Pulmonary artery endothelial cell (primary cell): ENCODE data around the gene FCRL6. TPM values are rescaled to one million over a fixed set of nuclear protein-coding genes. Genes with fewer than 3 reads are reported as not detected.

Experiments used
- DNase-seq: peaks from one replicate; pipeline ENCODE4 v3.0.0-alpha.2; 2011; ENCODE audit warnings: low read depth, low spot score
- total RNA-seq: library from RNA; depleted of rRNA; stranded (reverse); fragments of >200 nt; gene quantifications from 2 replicates; pipeline ENCODE4 v1.2.3, GENCODE V29; 2014

The FCRL6 gene
- total RNA-seq, 1 donor from 2014 or later = 0.07 TPM

- DNase-seq = no peak
Measured at GRCh38 chr1:159835356-159835755, 33.2 kb downstream of the FCRL6 start.

- no peak for DNase-seq
Measured at GRCh38 chr1:159835862-159836525, 33.8 kb downstream of the FCRL6 start.

GRCh38 chr1:159838715-159839114 lies 36.6 kb downstream of the FCRL6 start:
- DNase-seq = no peak

GRCh38 chr1:159839116-159839849 lies 37.1 kb downstream of the FCRL6 start:
- no peak for DNase-seq

GRCh38 chr1:159841749-159842148 lies 39.6 kb downstream of the FCRL6 start:
- DNase-seq = no peak

GRCh38 chr1:159843459-159843858 lies 41.3 kb downstream of the FCRL6 start:
- DNase-seq = no peak

- DNase-seq = no peak
Measured at GRCh38 chr1:159845751-159846629, 43.8 kb downstream of the FCRL6 start.

- no peak for DNase-seq
Measured at GRCh38 chr1:159847231-159847630, 45.1 kb downstream of the FCRL6 start.

- no peak for DNase-seq
Measured at GRCh38 chr1:159848326-159848725, 46.2 kb downstream of the FCRL6 start.

GRCh38 chr1:159849626-159850366 lies 47.6 kb downstream of the FCRL6 start:
- DNase-seq = no peak

GRCh38 chr1:159851407-159851806 lies 49.2 kb downstream of the FCRL6 start:
- no peak for DNase-seq

- DNase-seq = no peak
Measured at GRCh38 chr1:159853417-159854115, 51.4 kb downstream of the FCRL6 start.

GRCh38 chr1:159854116-159854692 lies 52.0 kb downstream of the FCRL6 start:
- DNase-seq = peak; percentile 17

- peak; percentile 19 for DNase-seq
Measured at GRCh38 chr1:159854693-159855192, 52.6 kb downstream of the FCRL6 start.

GRCh38 chr1:159855709-159856108 lies 53.5 kb downstream of the FCRL6 start:
- no peak for DNase-seq

GRCh38 chr1:159856576-159856975 lies 54.4 kb downstream of the FCRL6 start:
- no peak for DNase-seq

GRCh38 chr1:159857889-159858288 lies 55.7 kb downstream of the FCRL6 start:
- no peak for DNase-seq

- no peak for DNase-seq
Measured at GRCh38 chr1:159859767-159860322, 57.7 kb downstream of the FCRL6 start.

- no peak for DNase-seq
Measured at GRCh38 chr1:159860456-159860855, 58.3 kb downstream of the FCRL6 start.

GRCh38 chr1:159861218-159861617 lies 59.1 kb downstream of the FCRL6 start:
- no peak for DNase-seq
